CD4-positive, alpha-beta T cell treated with Interleukin-15 for 4 hours (primary cell): Measurements from ENCODE around the gene MRPL36.

Source experiments
- DNase-seq: peaks from one replicate; pipeline ENCODE4 v3.0.0-alpha.2; 2020; ENCODE audit warnings: low spot score

The MRPL36 gene

DNA sequence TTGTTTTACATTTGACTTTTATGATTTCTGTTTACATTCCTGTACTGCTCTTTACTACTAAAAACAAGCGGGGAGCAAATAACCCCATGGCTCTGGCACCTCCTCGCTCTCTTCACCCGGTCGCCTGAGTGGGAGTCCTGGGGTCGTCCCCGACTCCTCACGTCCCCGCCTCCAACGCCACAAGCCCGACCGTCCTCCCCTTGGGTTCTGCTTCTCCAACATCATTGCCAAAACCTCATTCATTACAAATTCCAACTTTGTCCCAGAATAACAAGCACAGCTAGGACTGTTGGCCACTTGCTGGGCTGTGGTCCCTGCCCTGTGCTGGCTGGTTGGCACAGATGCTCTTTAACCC lies 35.1 kb downstream of the MRPL36 start:
- DNase-seq, result no peak

DNA sequence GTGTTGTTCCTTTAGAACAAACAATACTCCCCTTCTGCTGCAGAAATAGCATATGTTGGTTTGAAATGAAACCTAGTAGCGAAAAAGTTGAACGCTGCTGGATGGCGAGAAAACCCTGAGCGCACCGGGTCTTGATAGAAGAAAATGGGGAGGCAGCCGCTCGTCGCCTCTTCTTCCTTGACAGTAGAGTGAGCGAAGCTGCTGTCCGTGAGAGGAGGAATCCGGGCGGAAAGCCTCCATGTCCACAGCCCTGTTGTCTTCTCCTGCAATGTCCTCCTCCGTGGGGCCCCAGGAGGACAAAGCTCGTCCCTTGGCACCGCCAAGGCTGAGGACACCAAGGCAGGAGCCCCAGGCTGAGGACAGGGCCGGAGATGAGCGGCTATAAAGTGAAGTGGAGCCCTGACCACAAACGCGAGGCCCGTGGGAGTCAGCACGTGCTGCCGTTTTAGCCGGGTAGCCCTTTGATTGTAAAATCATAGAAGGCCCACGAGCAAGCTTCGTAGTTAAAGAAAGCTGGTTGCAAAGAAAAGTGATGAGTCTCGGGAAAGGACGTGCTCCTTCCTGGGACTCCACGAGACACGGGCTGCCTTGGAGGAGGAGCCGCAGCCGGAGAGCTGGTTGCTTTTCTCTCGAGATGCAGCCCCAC lies 35.6 kb downstream of the MRPL36 start:
- DNase-seq, result no peak

DNA sequence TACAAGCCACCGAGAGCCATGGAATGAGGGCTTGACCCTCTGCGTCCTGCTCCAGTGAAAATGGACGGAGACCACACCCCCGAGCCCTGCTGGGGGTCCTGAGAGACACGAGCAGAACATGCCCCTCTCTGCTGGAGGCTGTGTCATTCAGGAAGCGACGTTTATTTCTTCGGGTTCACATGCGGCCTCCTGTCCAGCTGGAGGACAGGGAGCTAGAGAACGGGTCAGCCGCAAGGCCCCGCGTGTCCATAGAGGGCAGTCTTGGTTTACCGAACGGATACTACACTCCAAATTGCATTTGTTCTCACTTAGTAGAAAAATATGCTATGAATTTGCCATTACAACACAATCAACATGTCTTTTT lies 36.1 kb downstream of the MRPL36 start:
- peak; percentile 30 for DNase-seq

DNA sequence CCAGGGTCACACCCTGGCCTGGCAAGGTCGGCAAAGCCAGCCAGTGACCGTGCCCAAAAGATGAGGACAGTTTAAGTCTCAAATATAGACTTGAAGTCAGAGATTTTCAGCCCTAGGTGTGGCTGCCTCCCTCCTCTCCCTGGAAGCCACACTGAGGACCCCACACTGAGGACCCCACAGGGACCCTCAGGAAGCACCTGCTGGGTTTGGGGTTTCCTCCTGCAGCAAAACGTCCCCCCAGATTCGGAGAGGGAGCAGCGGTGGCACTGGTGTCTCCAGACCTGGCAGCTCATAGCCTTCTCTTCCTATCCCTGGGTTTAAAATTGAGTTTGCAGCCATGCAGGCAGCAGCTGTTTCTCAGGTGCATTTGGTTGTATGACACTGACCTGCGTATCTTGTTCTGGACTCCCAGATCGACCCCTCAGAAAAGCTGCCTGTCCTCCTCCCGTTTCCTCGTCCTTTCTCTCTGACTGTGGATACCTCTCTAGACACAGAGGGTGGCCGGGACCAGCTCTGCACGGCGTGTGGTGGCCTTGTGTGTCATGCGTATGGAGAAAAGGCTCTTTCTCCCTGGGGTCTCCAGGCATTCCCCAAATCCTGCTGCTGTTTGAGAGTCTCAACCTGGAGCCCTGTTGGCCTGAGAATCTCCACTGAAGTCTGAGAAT lies 36.6 kb downstream of the MRPL36 start:
- DNase-seq, result no peak

GRCh38 chr5:1762121-1762882 lies 37.3 kb downstream of the MRPL36 start:
- no peak for DNase-seq

GRCh38 chr5:1761453-1761755 lies 38.2 kb downstream of the MRPL36 start:
- no peak for DNase-seq

GRCh38 chr5:1760656-1761452 lies 38.8 kb downstream of the MRPL36 start:
- no peak for DNase-seq

- no peak for DNase-seq
These were observed 39.4 kb downstream of the MRPL36 start for GRCh38 chr5:1760231-1760630.

DNA sequence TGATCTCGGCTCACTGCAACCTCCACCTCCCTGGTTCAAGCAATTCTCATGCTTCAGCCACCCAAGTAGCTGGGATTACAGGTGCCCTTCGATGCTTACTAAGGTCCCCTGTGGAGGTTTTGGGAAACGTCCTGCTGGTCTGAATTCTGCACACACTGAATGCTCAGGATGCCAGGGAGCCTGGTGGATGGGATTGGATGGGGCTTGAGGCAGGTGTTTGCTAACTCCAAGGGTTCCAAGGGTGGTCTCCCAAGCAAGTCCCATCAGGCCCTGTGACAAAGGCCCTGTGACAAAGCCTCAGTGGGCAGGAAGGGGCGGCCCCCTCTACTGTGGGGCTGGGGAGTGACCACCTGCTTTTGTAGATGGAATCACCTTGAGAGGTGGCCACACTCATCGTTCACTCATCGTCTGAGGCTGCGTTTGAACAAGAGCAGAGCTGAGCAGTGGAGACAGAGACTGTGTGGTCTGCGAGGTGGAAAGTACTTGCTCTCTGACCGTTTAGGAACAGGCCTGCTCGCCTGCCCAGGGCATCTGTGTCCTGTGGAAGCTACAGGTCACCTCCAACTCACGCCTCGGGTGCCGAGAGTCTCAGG lies 40.2 kb downstream of the MRPL36 start:
- no peak for DNase-seq

- DNase-seq, result no peak
These were observed 41.1 kb downstream of the MRPL36 start for GRCh38 chr5:1758574-1758973.

DNA sequence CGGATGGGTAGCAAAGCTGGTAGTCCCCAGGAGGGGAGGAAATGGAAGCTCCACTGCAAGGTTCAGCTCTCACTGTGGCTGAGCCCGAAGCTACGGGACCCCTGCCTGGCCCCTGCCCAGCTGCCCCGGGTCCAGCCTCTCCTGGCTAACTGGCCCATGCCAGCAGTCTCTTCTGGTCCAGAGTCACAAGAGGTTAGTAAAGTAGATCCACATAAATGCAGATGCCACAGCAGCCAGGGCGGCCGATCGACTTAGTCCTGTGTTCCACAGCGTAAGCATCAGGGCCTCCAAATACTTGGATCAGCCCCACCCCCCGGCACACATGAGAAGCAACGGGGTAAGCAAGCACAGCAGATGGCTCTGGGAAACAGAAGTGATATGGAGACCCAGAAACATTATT lies 42.1 kb downstream of the MRPL36 start:
- no peak for DNase-seq

DNA sequence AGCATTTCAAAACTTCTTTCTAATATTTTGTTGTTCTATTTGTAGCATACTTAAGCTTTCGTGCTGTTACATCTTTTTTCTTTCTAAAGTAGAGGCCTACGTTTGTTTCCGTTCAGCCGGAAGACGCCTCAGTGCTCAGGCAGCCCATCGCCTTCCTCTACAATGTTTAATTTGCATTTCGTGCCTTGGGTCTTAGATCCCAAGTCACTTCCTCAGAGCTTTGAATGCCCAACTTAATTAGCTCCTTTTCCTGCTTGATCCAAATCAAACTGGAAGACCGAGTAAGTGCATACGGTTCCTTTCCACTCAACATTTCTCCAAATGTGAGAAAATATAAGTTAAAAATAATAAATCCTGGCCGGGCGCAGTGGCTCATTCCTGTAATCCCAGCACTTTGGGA lies 43.2 kb downstream of the MRPL36 start:
- no peak for DNase-seq

DNA sequence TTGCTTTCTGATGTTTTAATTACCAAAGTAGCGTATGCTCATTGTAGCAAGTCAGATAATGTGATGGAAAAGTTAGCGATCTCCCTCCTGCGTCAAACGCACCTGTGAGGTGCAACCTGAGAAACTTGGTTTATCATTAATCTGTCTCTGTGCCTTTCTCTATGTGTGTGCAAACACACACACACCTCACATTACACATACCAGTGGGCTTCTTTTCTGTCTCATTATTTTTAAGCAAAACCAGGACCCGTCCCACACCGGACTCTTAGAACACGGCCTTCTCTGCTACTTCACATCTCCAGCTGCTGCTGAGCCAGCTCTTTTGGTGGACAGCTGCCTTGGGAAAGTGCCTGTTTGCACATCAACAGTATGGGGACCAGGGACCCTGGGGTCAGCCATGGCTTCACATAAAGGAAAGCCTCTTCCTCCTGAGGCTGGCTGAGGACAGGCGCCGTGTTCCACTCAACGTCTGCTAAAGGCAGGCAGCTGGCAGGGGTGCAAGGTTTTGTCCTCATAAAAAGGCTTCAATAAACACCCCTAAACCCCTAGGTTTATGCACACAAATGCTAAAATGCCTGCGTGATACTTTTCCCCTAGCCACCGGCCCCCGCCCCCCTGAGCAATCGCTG lies 44.2 kb downstream of the MRPL36 start:
- no peak for DNase-seq

GRCh38 chr5:1754531-1755220 lies 45.0 kb downstream of the MRPL36 start:
- no peak for DNase-seq

DNA sequence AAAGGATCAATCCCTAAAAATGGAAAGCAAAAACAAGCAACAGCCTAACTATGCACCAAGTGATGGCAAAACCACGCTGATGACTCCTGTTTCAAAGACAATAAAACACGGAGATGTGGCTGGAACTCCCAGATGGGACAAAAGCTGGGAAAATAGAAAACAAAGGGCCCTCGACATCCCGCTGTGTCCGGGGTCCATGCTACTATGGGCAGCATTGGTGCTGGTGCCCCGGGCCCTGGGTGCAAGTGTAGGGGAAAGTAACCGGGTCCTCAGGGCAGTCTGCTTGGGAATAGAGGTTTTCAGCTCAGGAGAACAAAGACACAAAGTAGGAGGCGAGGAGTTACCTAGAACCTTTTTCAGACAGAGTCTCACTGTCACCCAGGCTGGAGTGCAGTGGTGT lies 46.1 kb downstream of the MRPL36 start:
- DNase-seq, result no peak

GRCh38 chr5:1752881-1753280 lies 46.8 kb downstream of the MRPL36 start:
- no peak for DNase-seq

DNA sequence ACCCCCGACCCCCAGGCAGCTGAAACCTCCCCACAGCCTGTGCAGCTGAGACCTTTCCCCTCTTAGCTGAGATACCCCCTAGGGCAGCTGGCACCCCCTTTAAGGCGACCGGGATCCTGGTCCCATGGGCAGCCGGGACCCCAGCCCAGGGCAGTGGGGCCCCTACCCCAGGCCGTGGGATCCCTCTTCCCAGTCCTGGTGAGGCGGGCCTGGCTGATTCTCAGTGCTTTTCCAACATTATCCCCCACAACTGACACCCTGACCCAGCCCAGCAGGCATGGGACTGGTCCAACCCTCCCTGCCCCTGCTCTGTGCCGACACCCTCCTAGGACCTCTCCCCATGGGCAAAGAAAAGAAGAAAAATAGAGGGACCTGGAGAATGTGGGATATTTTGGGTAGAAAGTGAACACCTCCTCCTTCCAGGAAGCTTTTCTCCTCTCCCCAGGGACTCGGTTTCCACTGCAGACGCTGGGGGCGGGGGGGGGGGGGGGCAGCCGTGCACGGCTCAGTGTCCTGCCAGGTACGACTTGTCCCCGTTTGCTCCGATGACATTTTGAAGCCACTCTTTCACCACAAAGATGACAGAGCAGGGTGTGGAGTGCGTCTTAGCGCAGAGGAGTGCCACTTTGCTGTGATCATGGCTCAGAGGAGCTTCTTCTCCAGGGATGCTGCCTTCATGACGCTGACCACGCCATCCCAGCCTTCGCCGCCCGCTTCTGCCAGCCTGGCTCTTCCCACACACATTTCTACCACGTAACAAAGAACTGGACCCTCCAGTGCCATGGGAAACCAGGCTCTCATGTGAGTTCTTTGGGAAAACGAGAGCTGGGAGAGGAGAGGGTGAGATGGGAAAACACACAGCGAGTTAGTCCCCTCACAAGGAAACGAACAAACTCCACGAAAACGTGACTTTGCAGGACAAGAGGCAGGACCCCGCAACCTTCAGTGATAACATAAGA lies 47.5 kb downstream of the MRPL36 start:
- DNase-seq, result no peak

DNA sequence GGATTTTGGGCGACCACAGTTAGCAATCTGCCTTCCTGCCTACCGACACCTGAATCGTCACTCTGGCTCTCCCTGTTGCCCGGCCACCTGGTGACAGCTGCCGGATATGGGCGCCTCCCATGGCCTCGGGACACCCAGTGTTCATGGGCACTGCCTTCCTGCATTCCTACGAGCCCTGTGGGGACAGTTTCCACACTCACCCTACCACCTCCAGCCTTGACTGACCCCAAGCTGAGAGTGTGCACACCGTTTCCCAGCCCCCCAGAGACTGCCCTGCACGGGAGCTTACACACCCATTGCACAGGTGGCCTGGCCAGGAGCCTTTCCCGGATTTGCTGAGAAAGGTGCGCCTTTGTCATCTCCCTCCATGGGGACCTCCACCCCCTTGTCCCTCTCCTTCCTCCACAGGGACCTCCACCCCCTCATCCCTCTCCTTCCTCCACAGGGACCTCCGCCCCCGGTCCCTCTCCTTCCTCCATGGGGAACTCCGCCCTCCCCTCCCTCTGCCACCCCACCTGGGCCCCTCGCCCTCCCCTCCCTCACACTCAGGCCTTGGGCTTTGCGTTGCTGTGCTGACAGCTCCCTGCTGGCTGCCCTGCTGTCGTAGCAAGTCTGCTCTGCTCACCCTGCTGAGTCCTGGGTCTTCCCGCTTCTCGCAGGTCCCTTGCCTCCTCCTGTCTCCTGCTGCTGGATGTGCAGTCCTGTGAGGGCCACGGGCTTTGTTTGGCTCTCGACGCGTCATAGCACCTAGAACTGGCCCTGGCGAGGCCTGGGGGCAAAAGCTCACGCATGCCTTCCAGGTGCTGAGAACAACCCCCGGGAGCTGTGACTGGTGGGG lies 48.4 kb downstream of the MRPL36 start:
- no peak for DNase-seq

GRCh38 chr5:1750469-1750868 lies 49.2 kb downstream of the MRPL36 start:
- DNase-seq, result no peak
